Measurements from ENCODE around the gene DNAAF8. TPM values are rescaled to one million over a fixed set of nuclear protein-coding genes. Genes with fewer than 3 reads are reported as not detected.

DNAAF8 gene
- polyA plus RNA-seq, 1 of the 3 experiments (the other 2 are of a cell fraction) = 3.1 TPM

DNA sequence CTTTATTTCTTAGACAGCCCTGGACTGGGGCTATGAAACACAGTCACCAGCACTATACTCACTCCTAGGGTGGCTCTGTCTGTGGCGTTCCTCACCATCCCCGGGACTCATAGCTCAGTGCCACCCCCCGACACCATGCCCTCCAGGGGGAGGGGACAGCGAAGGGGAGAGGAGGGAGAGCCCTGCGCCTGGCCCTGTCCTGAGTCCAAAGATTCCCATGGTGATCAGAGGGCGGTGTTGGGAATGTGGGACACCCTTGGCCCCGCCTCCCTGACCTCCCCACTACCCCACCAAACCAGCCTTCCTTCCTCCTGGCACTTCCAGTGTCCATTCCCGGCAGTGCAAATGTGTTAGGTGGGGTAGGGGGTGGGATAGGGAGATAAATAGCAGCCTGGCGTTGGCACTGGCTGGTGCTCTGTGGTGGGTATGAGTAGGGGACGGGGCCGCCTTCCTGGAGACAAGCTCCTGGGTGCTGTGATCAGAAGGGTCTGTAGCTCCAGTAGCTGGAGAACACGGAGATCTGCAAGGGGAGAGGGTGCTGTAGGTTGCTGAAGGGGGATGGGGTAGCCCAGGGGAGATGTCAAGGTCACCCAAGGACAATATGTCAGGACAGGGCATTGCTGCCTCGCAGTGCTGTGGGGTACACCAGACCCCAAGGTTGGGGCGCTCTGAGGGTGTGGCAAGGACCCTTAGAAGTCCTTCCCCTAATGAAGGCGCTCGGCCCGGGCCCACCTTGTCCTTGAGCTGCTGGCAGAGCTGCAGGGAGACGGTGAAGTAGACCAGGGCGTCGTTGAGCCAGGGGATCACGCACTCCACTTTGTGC is 62.9 kb downstream of the DNAAF8 start:
- Histone ChIP-seq H3F3A (replicated peaks; ENCODE audit: insufficient read depth) (no peaks in the 10 kb centered on the region), H3K9ac (no peak overlapping the region)

More for the DNA sequence above, 62.9 kb downstream of the DNAAF8 start:
- Histone ChIP-seq H3K4me3 (ENCODE audit: low read depth in 2 of 2, low read length in 1 of 2) (no peak overlapping the region), H3K9me2 (no peaks in the 10 kb centered on the region), H3K27me3 (ENCODE audit: insufficient read depth) (no peaks in the 10 kb centered on the region), H4K20me1 (ENCODE audit: insufficient read depth) (no peaks in the 10 kb centered on the region), H3K79me2 (ENCODE audit: insufficient read depth) (0 out of 2 replicates have a peak, but pooled peaks cover 7% of the 10 kb centered on the region), H3K4me2 (no peak overlapping the region), H3K36me3 (replicated peaks in 1 of 2; ENCODE audit: control insufficient read depth in 1 of 2, insufficient read depth in 2 of 2, low read length in 1 of 2) (peaks cover 0 to 24% of the 10 kb centered on the region in 2 experiments), H3K4me1 (ENCODE audit: control insufficient read depth in 1 of 2, insufficient read depth in 2 of 2, low read depth in 1 of 2, low read length in 1 of 2) (peaks cover 0 to 15% of the 10 kb centered on the region in 2 experiments; a peak in 2 of 4 replicates), H2AFZ (ENCODE audit: low read depth) (no peak overlapping the region), H3K9me3 (no peaks in the 10 kb centered on the region), H3K27ac (ENCODE audit: low read depth in 2 of 2, low read length in 1 of 2) (no peak overlapping the region)
- 80% methylated on average over 17 of the region's 21 CpGs for WGBS (ENCODE audit: low lambda C conversion rate)
- TF ChIP-seq RCOR1 (IDR thresholded peaks at IDR 0.05; ENCODE audit: low read length) (no peak), GATA2 (CRISPR knock-in tag; IDR thresholded peaks at IDR 0.05) (no peak), REST (IDR thresholded peaks at IDR 0.05; ENCODE audit: low read depth, low read length) (no peak), GABPA (IDR thresholded peaks at IDR 0.05; ENCODE audit: low read depth) (no peak), MXI1 (IDR thresholded peaks at IDR 0.05; ENCODE audit: low read depth, low read length) (no peak), RXRA (IDR thresholded peaks at IDR 0.05; ENCODE audit: borderline replicate concordance, low read depth) (no peak), MEF2A (IDR thresholded peaks at IDR 0.05; ENCODE audit: borderline replicate concordance, low read depth) (no peak), USF2 (IDR thresholded peaks at IDR 0.05; ENCODE audit: borderline replicate concordance, low read depth, low read length) (no peak), FOXJ3 (CRISPR knock-in tag; IDR thresholded peaks at IDR 0.05) (no peak), CTCF (IDR thresholded peaks at IDR 0.05) (no peak), JUND (IDR thresholded peaks at IDR 0.05) (no peak), SMC3 (IDR thresholded peaks at IDR 0.05; ENCODE audit: low read depth, low read length) (no peak)
- TF ChIP-seq, protein P1, sequence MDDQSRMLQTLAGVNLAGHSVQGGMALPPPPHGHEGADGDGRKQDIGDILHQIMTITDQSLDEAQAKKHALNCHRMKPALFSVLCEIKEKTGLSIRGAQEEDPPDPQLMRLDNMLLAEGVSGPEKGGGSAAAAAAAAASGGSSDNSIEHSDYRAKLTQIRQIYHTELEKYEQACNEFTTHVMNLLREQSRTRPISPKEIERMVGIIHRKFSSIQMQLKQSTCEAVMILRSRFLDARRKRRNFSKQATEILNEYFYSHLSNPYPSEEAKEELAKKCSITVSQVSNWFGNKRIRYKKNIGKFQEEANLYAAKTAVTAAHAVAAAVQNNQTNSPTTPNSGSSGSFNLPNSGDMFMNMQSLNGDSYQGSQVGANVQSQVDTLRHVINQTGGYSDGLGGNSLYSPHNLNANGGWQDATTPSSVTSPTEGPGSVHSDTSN (IDR thresholded peaks at IDR 0.05) = no peak
- ChIA-PET CTCF (no interaction called here), POLR2A (no interaction called here)
- no peak for DNase-seq

All from SK-N-SH (cell line).